ENCODE results near the gene PRPF38A. TPM values are rescaled to one million over a fixed set of nuclear protein-coding genes. Genes with fewer than 3 reads are reported as not detected.
A peak's percentile ranks its signal among the peaks of the same experiment; 100 is the strongest.

The PRPF38A gene
- total RNA-seq, 1 experiment from 2014 or later: 20.9 TPM

DNA sequence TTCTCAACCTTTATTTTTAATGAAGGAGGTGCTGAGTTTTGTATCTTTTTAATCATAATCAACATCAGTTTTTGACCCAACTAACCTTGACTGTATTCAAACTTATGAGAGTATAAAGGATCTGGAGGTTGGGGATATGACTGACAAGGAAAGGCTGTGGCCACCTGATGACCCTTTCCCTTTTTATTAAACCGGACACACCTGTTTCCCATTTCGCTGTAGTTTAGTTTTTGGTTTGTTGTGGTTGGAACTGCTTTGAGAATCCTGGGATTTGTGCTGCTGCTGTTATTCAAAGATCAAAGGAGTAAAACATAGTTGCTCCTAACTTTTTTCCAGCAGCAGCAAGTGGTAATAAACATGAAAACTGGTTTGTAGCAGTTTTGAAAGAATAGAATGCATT is 12.4 kb downstream of the PRPF38A start:
- Histone ChIP-seq H3K9me3 (replicated peaks) (no peaks in the 10 kb centered on the region), H3K4me1 (replicated peaks) (no peaks in the 10 kb centered on the region), H3K4me3 (no peak overlapping the region), H3K27ac (no peak overlapping the region), H3K36me3 (peaks cover 80% of the 10 kb centered on the region), H3K27me3 (replicated peaks) (no peaks in the 10 kb centered on the region)
- DNase-seq (ENCODE audit: low read depth in 1 of 2, low spot score in 2 of 2): no peak

DNA sequence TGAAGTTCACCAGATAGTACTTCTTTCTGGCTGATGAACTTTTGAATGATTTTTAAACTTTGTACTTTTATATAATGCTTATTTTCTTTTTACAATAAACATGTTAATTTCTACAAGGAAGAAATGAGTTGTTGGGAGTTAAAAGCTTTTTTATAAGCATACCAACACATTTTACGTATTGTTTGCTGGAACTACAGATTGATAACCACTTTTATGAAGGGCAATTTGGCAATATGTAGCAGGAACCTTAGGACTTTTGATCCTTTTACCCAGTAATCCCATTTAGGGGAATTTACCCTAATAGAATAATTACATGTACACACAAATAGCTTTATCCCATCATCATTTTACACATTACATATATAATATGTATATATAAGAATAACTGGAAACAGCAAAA is 16.3 kb downstream of the PRPF38A start:
- Histone ChIP-seq H3K4me1 (replicated peaks) (peaks cover 13% of the 10 kb centered on the region), H3K9me3 (replicated peaks) (no peaks in the 10 kb centered on the region), H3K27ac (no peak overlapping the region), H3K4me3 (no peak overlapping the region), H3K36me3 (peaks cover 71% of the 10 kb centered on the region), H3K27me3 (replicated peaks) (no peaks in the 10 kb centered on the region)
- no peak for DNase-seq (ENCODE audit: low read depth in 1 of 2, low spot score in 2 of 2)

DNA sequence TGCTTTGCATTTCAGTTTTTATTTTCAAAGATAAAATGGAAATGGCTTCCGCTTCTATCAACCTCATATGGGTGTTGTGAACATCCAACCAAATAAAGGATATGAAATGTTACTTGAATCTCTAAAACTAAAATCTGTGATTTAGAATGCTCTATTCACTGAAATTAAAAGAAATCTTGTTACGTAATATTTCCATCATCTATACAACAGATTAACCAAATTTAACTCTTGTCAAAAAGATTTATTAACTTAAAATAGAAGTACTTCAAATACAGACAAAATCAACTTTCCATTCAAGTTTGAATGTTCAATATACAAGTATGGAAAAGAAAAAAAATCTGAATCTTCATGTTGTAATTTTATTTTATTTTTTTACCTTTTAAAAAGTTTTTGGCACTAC is 18.7 kb downstream of the PRPF38A start:
- Histone ChIP-seq H3K36me3 (peaks cover 56% of the 10 kb centered on the region), H3K4me1 (replicated peaks) (peaks cover 26% of the 10 kb centered on the region), H3K27ac (no peak overlapping the region), H3K27me3 (replicated peaks) (no peaks in the 10 kb centered on the region), H3K4me3 (no peak overlapping the region), H3K9me3 (replicated peaks) (no peaks in the 10 kb centered on the region)
- DNase-seq (ENCODE audit: low read depth in 1 of 2, low spot score in 2 of 2): no peak

DNA sequence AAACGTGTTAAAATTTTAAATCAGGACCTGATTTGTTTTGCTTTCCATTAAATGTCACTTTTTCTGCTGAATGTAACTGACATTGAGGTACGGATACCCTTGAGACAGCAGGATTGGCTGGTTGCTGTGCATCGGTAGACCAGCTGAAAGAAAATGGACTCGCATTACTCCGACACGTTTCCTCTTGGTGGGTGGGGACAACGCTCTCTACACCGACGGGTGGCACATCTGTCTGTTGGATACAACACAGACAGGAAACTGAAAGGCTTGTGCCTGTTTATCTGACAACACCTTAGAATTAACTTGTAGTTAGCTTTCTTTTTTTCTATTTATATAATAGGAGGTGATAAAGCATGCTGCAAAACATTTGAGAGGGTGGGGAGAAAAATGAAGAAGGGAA is 19.4 kb downstream of the PRPF38A start:
- peaks cover 49% of the 10 kb centered on the region for H3K36me3 ChIP-seq
- H3K9me3 ChIP-seq (replicated peaks): no peaks in the 10 kb centered on the region
- no peak overlapping the region for H3K4me3 ChIP-seq
- H3K27ac ChIP-seq: no peak overlapping the region
- no peak for DNase-seq (ENCODE audit: low read depth in 1 of 2, low spot score in 2 of 2)
- no peaks in the 10 kb centered on the region for H3K27me3 ChIP-seq (replicated peaks)
- peaks cover 26% of the 10 kb centered on the region for H3K4me1 ChIP-seq (replicated peaks)

DNA sequence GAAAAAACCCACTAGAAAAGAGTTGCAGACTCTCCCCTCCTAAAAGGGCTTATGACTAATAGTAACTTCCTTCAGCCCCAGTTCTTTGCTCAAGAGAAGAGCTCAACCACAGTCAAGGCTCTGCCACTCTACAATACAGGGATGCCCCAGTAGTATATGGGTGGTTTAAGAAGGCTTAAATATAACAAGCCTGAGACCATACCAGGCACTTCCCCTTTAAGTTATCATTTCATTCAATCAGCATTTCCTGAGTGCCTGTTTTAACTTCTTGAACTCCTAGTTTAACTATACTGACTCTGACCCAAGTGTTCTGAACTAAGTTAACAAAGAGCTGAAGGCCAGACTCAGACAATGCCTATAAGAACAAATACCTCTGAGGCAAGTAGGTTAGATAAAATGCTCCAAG is 19.8 kb downstream of the PRPF38A start:
- peaks cover 26% of the 10 kb centered on the region for H3K4me1 ChIP-seq (replicated peaks)
- no peak for DNase-seq (ENCODE audit: low read depth in 1 of 2, low spot score in 2 of 2)

DNA sequence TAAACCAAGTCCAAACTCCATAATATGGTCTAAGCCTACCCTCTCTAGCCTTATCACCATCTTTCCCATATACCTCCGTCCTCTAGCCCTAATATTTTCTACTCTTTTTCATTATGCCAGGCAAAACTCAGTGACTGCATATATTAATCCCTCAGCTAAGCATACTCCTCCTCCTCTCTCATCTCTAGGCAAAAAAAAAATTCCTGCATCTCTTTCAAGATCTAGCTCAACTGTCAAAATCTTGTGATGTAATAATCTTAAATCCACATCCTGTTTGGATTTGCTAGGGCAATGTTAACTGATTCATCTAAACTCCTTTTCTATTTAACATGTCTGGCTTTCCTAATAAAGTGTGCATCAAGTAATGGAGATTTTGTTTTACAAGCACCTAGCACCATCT is 20.4 kb downstream of the PRPF38A start:
- Histone ChIP-seq H3K9me3 (replicated peaks) (no peaks in the 10 kb centered on the region), H3K4me1 (replicated peaks) (peaks cover 26% of the 10 kb centered on the region), H3K36me3 (peaks cover 46% of the 10 kb centered on the region), H3K27me3 (replicated peaks) (no peaks in the 10 kb centered on the region), H3K4me3 (no peak overlapping the region), H3K27ac (peak overlapping the region; percentile 23)
- DNase-seq (ENCODE audit: low read depth in 1 of 2, low spot score in 2 of 2): no peak

More for the DNA sequence above, 19.8 kb downstream of the PRPF38A start:
- Histone ChIP-seq H3K4me3 (no peak overlapping the region), H3K27ac (peak overlapping the region; percentile 23; the same call in 1 of the 2 replicates), H3K9me3 (replicated peaks) (no peaks in the 10 kb centered on the region), H3K36me3 (peaks cover 46% of the 10 kb centered on the region), H3K27me3 (replicated peaks) (no peaks in the 10 kb centered on the region)

DNA sequence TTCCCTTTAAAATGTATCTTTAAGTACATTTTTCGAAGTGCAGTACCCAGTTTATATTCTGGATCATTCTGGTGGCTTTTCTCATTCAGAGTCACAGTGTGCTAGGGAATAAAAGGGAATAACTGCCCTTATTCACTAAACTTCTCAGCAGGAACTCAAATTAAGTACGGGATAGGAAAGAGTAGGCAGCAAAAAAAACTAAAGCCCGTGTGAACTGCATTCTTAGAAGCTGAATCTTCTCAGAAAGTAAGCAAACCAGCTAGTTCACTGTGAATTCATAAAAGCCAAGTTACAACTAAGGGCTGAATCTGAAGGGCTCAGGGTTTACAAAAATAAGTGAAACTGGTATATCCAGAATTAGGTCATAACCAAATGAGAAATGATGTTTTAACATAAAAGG is 22.0 kb downstream of the PRPF38A start:
- no peak for DNase-seq (ENCODE audit: low read depth in 1 of 2, low spot score in 2 of 2)
- H3K9me3 ChIP-seq (replicated peaks): no peaks in the 10 kb centered on the region

DNA sequence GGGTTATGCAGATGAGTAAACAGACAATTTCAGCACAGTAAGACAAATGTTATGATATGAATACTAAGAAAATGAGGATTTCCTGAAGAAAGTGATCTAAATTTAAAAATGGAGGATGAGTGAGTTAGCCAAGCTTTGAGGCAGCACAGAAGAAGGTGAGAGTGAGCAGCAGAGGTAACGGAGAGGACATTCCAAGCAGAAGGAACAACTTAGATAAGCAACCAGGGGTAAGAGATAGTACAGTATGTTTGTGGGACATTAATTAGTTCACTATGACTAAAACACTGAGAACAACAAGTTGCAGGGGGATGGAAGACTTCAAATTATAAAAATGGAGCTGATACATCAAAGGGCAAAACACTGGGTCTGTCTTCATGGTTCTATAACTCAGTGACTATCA is 22.8 kb downstream of the PRPF38A start:
- peaks cover 42% of the 10 kb centered on the region for H3K36me3 ChIP-seq
- no peak overlapping the region for H3K27ac ChIP-seq
- H3K4me3 ChIP-seq: no peak overlapping the region
- no peaks in the 10 kb centered on the region for H3K9me3 ChIP-seq (replicated peaks)
- DNase-seq (ENCODE audit: low read depth in 1 of 2, low spot score in 2 of 2): no peak
- peaks cover 26% of the 10 kb centered on the region for H3K4me1 ChIP-seq (replicated peaks)
- no peaks in the 10 kb centered on the region for H3K27me3 ChIP-seq (replicated peaks)

More for the DNA sequence above, 22.0 kb downstream of the PRPF38A start:
- no peak overlapping the region for H3K4me3 ChIP-seq
- H3K4me1 ChIP-seq (replicated peaks): peaks cover 26% of the 10 kb centered on the region
- H3K36me3 ChIP-seq: peaks cover 50% of the 10 kb centered on the region
- no peaks in the 10 kb centered on the region for H3K27me3 ChIP-seq (replicated peaks)
- no peak overlapping the region for H3K27ac ChIP-seq

DNA sequence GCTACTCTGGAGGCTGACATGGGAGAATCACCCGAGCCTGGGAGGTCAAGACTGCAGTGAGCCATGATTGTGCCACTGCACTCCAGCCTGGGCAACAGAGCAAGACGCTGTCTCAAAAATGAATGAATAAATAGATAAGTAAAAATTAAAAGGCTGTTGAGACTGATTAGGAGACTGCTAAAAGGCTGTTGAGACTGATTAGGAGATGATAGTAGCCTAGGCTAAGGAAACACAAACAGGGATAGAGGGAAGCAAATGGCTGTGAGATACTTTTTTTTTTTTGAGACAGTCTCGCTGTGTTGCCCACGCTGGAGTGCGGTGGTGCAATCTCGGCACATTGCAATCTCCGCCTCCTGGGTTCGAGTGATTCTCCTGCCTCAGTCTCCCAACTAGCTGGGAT is 28.4 kb downstream of the PRPF38A start:
- no peak overlapping the region for H3K4me3 ChIP-seq
- no peaks in the 10 kb centered on the region for H3K27me3 ChIP-seq (replicated peaks)
- no peaks in the 10 kb centered on the region for H3K9me3 ChIP-seq (replicated peaks)
- H3K27ac ChIP-seq: no peak overlapping the region
- H3K4me1 ChIP-seq (replicated peaks): no peaks in the 10 kb centered on the region
- peaks cover 27% of the 10 kb centered on the region for H3K36me3 ChIP-seq
- DNase-seq (ENCODE audit: low read depth in 1 of 2, low spot score in 2 of 2): no peak

DNA sequence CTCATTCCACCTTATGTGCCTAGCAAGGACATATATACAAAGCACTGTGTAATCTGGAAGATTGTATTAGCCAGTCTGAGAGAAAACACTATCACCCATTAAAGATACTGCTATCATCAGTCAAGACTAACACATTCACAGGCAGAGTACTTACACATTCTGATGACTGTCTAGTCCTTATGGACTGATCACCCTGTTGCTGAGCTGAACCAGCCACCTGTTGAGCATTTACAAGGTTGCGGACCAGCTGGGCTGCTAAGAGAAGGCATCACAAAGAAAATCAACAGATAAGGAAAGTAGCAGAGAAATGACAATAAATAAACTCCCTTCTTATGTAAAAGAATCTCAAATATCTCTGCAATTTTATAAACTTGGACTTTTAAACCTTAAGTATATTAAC is 30.8 kb downstream of the PRPF38A start:
- H3K27me3 ChIP-seq (replicated peaks): no peaks in the 10 kb centered on the region
- H3K9me3 ChIP-seq (replicated peaks): no peaks in the 10 kb centered on the region
- no peak overlapping the region for H3K27ac ChIP-seq
- no peak for DNase-seq (ENCODE audit: low read depth in 1 of 2, low spot score in 2 of 2)
- no peak overlapping the region for H3K4me3 ChIP-seq
- peaks cover 28% of the 10 kb centered on the region for H3K36me3 ChIP-seq
- H3K4me1 ChIP-seq (replicated peaks): no peaks in the 10 kb centered on the region

DNA sequence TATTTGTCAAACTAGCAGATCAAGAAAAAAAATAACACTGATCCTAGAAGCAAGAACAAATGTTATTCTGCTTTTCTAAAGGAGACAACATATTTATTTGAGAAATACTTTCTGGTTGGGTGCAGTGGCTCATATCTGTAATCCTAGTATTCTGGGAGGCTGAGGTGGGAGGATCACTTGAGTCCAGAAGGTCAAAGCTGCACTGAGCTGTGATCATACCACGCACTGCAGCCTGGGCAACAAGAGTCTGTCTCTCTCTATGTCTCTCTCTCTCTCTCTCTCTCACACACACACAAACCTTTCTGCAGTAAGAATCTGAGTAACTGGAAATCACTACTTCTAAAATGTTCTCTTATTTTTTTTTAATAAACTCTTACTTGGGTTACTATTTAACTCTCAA is 31.2 kb downstream of the PRPF38A start:
- no peaks in the 10 kb centered on the region for H3K27me3 ChIP-seq (replicated peaks)
- H3K27ac ChIP-seq: no peak overlapping the region
- H3K4me3 ChIP-seq: no peak overlapping the region
- no peak for DNase-seq (ENCODE audit: low read depth in 1 of 2, low spot score in 2 of 2)
- H3K4me1 ChIP-seq (replicated peaks): no peaks in the 10 kb centered on the region
- no peaks in the 10 kb centered on the region for H3K9me3 ChIP-seq (replicated peaks)
- peaks cover 24% of the 10 kb centered on the region for H3K36me3 ChIP-seq

DNA sequence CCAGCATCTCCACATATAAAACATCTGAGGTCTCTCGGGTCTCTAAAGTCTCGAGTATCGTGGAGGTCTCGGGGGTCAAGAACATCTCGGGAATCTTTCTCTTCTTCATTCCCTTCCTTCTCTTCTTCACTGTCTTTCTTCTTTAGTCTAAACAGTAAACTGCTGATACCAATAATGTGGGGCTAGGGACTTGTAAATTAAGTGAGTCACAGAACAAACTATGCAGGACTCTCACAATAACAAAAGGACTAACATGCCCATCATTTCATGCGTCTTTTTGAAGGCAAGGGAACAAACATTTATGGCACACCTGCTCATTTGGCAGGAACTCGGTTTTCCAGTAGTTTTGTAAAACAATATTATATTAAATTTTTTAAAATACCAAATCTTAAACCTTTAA is 32.4 kb downstream of the PRPF38A start:
- no peaks in the 10 kb centered on the region for H3K27me3 ChIP-seq (replicated peaks)
- DNase-seq (ENCODE audit: low read depth in 1 of 2, low spot score in 2 of 2): no peak
- H3K4me1 ChIP-seq (replicated peaks): no peaks in the 10 kb centered on the region
- no peak overlapping the region for H3K4me3 ChIP-seq
- no peak overlapping the region for H3K27ac ChIP-seq
- peaks cover 23% of the 10 kb centered on the region for H3K36me3 ChIP-seq
- H3K9me3 ChIP-seq (replicated peaks): no peaks in the 10 kb centered on the region

DNA sequence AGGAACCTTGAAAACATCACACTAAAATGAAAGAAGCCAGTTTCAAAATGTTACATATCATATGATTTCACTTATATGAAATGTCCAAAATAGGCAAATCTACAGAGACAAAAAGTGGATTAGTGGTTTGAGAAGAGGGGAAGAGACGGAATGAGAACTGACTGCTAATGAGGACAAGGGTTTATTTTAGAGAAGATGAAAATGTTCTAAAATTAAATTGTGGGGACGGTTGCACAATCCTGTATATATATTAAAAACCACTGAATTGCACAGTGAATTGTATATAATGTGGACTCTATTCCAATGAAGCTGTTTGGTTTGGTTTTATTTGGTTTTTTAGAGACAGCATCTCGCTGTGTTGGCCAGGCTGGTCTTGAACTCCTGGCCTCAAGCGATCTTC is 35.6 kb downstream of the PRPF38A start:
- H3K9me3 ChIP-seq (replicated peaks): no peaks in the 10 kb centered on the region
- no peaks in the 10 kb centered on the region for H3K4me1 ChIP-seq (replicated peaks)
- peaks cover 30% of the 10 kb centered on the region for H3K36me3 ChIP-seq
- no peak for DNase-seq (ENCODE audit: low read depth in 1 of 2, low spot score in 2 of 2)
- no peaks in the 10 kb centered on the region for H3K27me3 ChIP-seq (replicated peaks)
- no peak overlapping the region for H3K27ac ChIP-seq
- H3K4me3 ChIP-seq: no peak overlapping the region

DNA sequence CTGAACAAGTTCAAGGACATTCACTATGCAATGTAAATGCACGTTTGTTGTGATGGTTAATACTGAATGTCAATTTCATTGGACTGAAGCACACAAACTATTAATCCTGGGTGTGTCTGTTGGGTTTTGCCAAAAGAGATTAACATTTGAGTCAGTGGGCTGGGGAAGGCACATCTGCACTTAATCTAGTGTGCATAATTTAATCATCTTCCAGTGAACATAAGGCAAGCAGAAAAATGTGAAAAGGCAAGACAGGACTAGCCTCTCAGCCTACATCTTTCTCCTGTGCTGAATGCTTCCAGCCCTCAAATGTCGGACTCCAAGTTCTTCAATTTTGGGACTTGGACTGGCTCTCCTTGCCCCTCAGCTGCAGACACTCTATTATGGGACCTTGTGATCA is 40.1 kb downstream of the PRPF38A start:
- no peaks in the 10 kb centered on the region for H3K9me3 ChIP-seq (replicated peaks)
- no peak overlapping the region for H3K4me3 ChIP-seq
- H3K27me3 ChIP-seq (replicated peaks): no peaks in the 10 kb centered on the region
- no peaks in the 10 kb centered on the region for H3K4me1 ChIP-seq (replicated peaks)
- no peak for DNase-seq (ENCODE audit: low read depth in 1 of 2, low spot score in 2 of 2)
- H3K36me3 ChIP-seq: peaks cover 37% of the 10 kb centered on the region
- H3K27ac ChIP-seq: no peak overlapping the region

DNA sequence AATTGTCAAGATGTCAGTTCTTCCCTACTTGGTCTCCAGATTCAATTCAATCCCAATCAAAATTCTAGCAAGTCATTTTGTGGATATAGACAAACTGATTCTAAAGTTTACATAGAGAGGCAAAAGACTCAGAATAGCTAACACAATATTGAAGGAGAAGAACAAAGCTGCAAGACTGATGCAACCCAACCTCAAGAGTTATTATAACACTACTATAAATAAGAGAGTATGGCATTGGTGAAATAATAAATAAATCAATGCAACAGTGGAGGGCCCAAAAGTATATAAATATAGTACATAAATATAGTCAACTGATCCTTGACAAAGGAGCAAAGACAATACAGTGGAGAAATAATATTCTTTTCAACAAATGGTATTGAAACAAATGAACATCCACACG is 49.7 kb downstream of the PRPF38A start:
- peaks cover 8% of the 10 kb centered on the region for H3K36me3 ChIP-seq
- no peaks in the 10 kb centered on the region for H3K27me3 ChIP-seq (replicated peaks)
- no peaks in the 10 kb centered on the region for H3K9me3 ChIP-seq (replicated peaks)
- no peak overlapping the region for H3K27ac ChIP-seq
- H3K4me1 ChIP-seq (replicated peaks): no peaks in the 10 kb centered on the region
- DNase-seq (ENCODE audit: low read depth in 1 of 2, low spot score in 2 of 2): no peak
- no peak overlapping the region for H3K4me3 ChIP-seq

Measured in SJSA1 (cell line).